ENCODE data around the gene LMBR1. TPM values are rescaled to one million over a fixed set of nuclear protein-coding genes. Genes with fewer than 3 reads are reported as not detected.

Gene LMBR1
- total and polyA plus RNA-seq, 2 experiments from 2014 or later = 37.2 to 53.1 TPM

DNA sequence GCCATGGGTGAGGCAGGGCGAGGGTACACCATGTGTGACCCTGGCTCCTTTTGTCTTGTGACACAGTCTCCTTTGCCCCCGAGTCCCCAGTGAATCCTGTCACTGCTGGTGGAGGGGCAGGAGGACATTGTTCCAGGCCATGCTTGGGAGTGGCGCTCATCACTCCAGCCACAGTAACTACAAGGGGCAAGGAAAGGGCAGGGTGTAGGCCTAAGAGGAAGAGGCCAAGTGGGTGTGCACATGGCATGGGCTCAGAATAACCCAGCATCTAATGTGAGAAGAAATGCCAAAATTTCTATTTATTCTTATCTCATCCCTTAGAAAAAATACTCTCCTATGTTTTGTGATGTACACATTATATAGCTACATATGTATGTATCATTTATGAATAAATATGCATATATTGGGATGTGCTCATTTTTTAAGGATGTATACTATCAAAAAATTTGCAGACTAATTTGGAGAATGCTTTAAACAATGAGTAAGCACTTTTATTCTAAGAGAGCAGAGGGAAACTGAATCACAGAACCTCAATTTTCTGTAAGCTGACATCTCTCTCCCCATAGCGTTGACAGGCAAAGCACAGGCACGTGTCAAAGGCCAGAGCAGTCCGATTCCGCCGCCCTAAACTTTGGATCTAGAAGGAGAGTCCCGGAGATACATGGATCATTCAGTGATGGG, 215.5 kb downstream of the LMBR1 start:
- Histone ChIP-seq H2AFZ (no peak overlapping the region), H3K4me3 (no peak overlapping the region), H3K27me3 (no peaks in the 10 kb centered on the region), H3K79me2 (no peaks in the 10 kb centered on the region), H3K4me2 (no peak overlapping the region), H4K20me1 (ENCODE audit: insufficient read depth, poor library complexity, severe bottlenecking) (no peaks in the 10 kb centered on the region), H3K27ac (no peak overlapping the region), H3K9me2 (replicated peaks; ENCODE audit: insufficient read depth) (no peaks in the 10 kb centered on the region), H3K4me1 (ENCODE audit: insufficient read depth) (no peaks in the 10 kb centered on the region), H3K36me3 (replicated peaks; ENCODE audit: insufficient read depth, low read depth) (no peaks in the 10 kb centered on the region), H3K9me3 (ENCODE audit: low read depth) (no peaks in the 10 kb centered on the region)
- TF ChIP-seq EZH2phosphoT487 (IDR thresholded peaks at IDR 0.05; ENCODE audit: low read depth, severe bottlenecking, unreplicated experiment) = no peak
- TF ChIP-seq EZH2 (IDR thresholded peaks at IDR 0.05; ENCODE audit: borderline replicate concordance) = no peak
- no peak for TF ChIP-seq CTCF (IDR thresholded peaks at IDR 0.05; ENCODE audit: poor library complexity)
- DNase-seq (ENCODE audit: low spot score) = no peak
- 95% methylated on average over 9 of the region's 9 CpGs for WGBS (ENCODE audit: low lambda C conversion rate, missing lambda C conversion rate)

GRCh38 chr7:156676263-156676662, 216.7 kb downstream of the LMBR1 start:
- Histone ChIP-seq H3K4me3 (no peak overlapping the region), H3K9me3 (ENCODE audit: low read depth) (no peaks in the 10 kb centered on the region), H4K20me1 (ENCODE audit: insufficient read depth, poor library complexity, severe bottlenecking) (no peaks in the 10 kb centered on the region), H3K27ac (no peak overlapping the region), H3K27me3 (no peaks in the 10 kb centered on the region), H2AFZ (no peak overlapping the region), H3K36me3 (replicated peaks; ENCODE audit: insufficient read depth, low read depth) (no peaks in the 10 kb centered on the region), H3K4me1 (ENCODE audit: insufficient read depth) (no peaks in the 10 kb centered on the region), H3K4me2 (no peak overlapping the region), H3K79me2 (no peaks in the 10 kb centered on the region), H3K9me2 (replicated peaks; ENCODE audit: insufficient read depth) (no peaks in the 10 kb centered on the region)
- DNase-seq (ENCODE audit: low spot score) = no peak
- no peak for TF ChIP-seq CTCF (IDR thresholded peaks at IDR 0.05; ENCODE audit: poor library complexity)
- TF ChIP-seq EZH2 (IDR thresholded peaks at IDR 0.05; ENCODE audit: borderline replicate concordance) = no peak
- TF ChIP-seq EZH2phosphoT487 (IDR thresholded peaks at IDR 0.05; ENCODE audit: low read depth, severe bottlenecking, unreplicated experiment) = no peak
- 96% methylated on average over 19 of the region's 19 CpGs for WGBS (ENCODE audit: low lambda C conversion rate, missing lambda C conversion rate)

GRCh38 chr7:156675721-156676120, 217.3 kb downstream of the LMBR1 start:
- 94% methylated on average over 8 of the region's 9 CpGs for WGBS (ENCODE audit: low lambda C conversion rate, missing lambda C conversion rate)
- Histone ChIP-seq H4K20me1 (ENCODE audit: insufficient read depth, poor library complexity, severe bottlenecking) (no peaks in the 10 kb centered on the region), H3K4me1 (ENCODE audit: insufficient read depth) (no peaks in the 10 kb centered on the region), H3K9me2 (replicated peaks; ENCODE audit: insufficient read depth) (no peaks in the 10 kb centered on the region), H3K9me3 (ENCODE audit: low read depth) (no peaks in the 10 kb centered on the region), H3K36me3 (replicated peaks; ENCODE audit: insufficient read depth, low read depth) (no peaks in the 10 kb centered on the region), H3K4me3 (no peak overlapping the region), H3K27me3 (no peaks in the 10 kb centered on the region), H3K27ac (no peak overlapping the region), H2AFZ (no peak overlapping the region), H3K4me2 (no peak overlapping the region), H3K79me2 (no peaks in the 10 kb centered on the region)
- DNase-seq (ENCODE audit: low spot score) = no peak
- TF ChIP-seq CTCF (IDR thresholded peaks at IDR 0.05; ENCODE audit: poor library complexity) = no peak
- no peak for TF ChIP-seq EZH2phosphoT487 (IDR thresholded peaks at IDR 0.05; ENCODE audit: low read depth, severe bottlenecking, unreplicated experiment)
- TF ChIP-seq EZH2 (IDR thresholded peaks at IDR 0.05; ENCODE audit: borderline replicate concordance) = no peak
